Measurements from ENCODE around the gene ZGPAT.
"Not testable (repeated sequence)": the region's sequence is repeated elsewhere in the genome, so short reads cannot be mapped to it uniquely, and the experiment has no call there.

ZGPAT gene

GRCh38 chr20:63768591-63769515 lies 61.0 kb downstream of the ZGPAT start:
- DNase-seq: no peak

GRCh38 chr20:63769891-63770474 lies 62.1 kb downstream of the ZGPAT start:
- DNase-seq: no peak

GRCh38 chr20:63771046-63771707 lies 63.3 kb downstream of the ZGPAT start:
- no peak for DNase-seq

GRCh38 chr20:63772781-63773518 lies 65.1 kb downstream of the ZGPAT start:
- DNase-seq: no peak

- no peak for DNase-seq
These were observed 65.9 kb downstream of the ZGPAT start for GRCh38 chr20:63773571-63774241.

GRCh38 chr20:63774306-63774705 lies 66.5 kb downstream of the ZGPAT start:
- no peak for DNase-seq

- DNase-seq: no peak
These were observed 67.5 kb downstream of the ZGPAT start for GRCh38 chr20:63775096-63775978.

- not testable (repeated sequence) for DNase-seq
These were observed 69.0 kb downstream of the ZGPAT start for GRCh38 chr20:63776875-63777274.

- no peak for DNase-seq
These were observed 69.8 kb downstream of the ZGPAT start for GRCh38 chr20:63777614-63778013.

GRCh38 chr20:63778034-63778752 lies 70.4 kb downstream of the ZGPAT start:
- no peak for DNase-seq

- DNase-seq: no peak
These were observed 71.0 kb downstream of the ZGPAT start for GRCh38 chr20:63778857-63779256.

GRCh38 chr20:63781181-63781580 lies 73.3 kb downstream of the ZGPAT start:
- DNase-seq: no peak

GRCh38 chr20:63782051-63782471 lies 74.2 kb downstream of the ZGPAT start:
- DNase-seq: no peak

GRCh38 chr20:63782521-63782971 lies 74.7 kb downstream of the ZGPAT start:
- DNase-seq: no peak

- DNase-seq: no peak
These were observed 76.1 kb downstream of the ZGPAT start for GRCh38 chr20:63783970-63784369.

- peak; percentile 26 for DNase-seq
These were observed 77.9 kb downstream of the ZGPAT start for GRCh38 chr20:63785691-63786131.

Data from SHP77 treated with DMSO at 0.1 percent for 48 hours (cell line).